Endothelial cell (in vitro differentiated cells): ENCODE data around the gene MAN1A1. TPM values are rescaled to one million over a fixed set of nuclear protein-coding genes. Genes with fewer than 3 reads are reported as not detected.

Experiments
- DNase-seq: peaks from one replicate; pipeline ENCODE4 v3.0.0; 2021; ENCODE audit warnings: low spot score
- H3K27ac Mint-ChIP-seq: one replicate; pipeline ENCODE4 v1.8.0; 2021; ENCODE audit warnings: mixed read lengths, inconsistent platforms; ENCODE audit not compliant: unreplicated experiment
- H3K27me3 Mint-ChIP-seq: one replicate; pipeline ENCODE4 v1.8.0; 2021; ENCODE audit warnings: mild to moderate bottlenecking, moderate library complexity, mixed read lengths, inconsistent platforms; ENCODE audit not compliant: unreplicated experiment
- H3K36me3 Mint-ChIP-seq: one replicate; pipeline ENCODE4 v1.8.0; 2021; ENCODE audit warnings: mild to moderate bottlenecking, low read depth, mixed read lengths, inconsistent platforms; ENCODE audit not compliant: unreplicated experiment
- H3K4me1 Mint-ChIP-seq: one replicate; pipeline ENCODE4 v1.8.0; 2021; ENCODE audit warnings: mild to moderate bottlenecking, mixed read lengths, inconsistent platforms; ENCODE audit not compliant: unreplicated experiment
- H3K4me3 Mint-ChIP-seq: one replicate; pipeline ENCODE4 v1.8.0; 2021; ENCODE audit warnings: mild to moderate bottlenecking, mixed read lengths, inconsistent platforms; ENCODE audit not compliant: unreplicated experiment
- H3K9me3 Mint-ChIP-seq: one replicate; pipeline ENCODE4 v1.8.0; 2021; ENCODE audit warnings: mixed read lengths, inconsistent platforms; ENCODE audit not compliant: unreplicated experiment
- total RNA-seq: library from RNA; stranded (reverse); fragmentation: NEBNext Ultra II Directional; extraction: Animal tissue kit (Norgen Biotek cat#: 25700); gene quantifications from one replicate; pipeline ENCODE4 v1.2.1, GENCODE V29; 2021; ENCODE audit not compliant: unreplicated experiment
- TF ChIP-seq, protein P1 (sequence below): fragments of 200-600 bp; sonication (generic); IDR thresholded peaks from one replicate; pipeline ENCODE4 v1.5.0; 2021; ENCODE audit warnings: antibody characterized with exemption; ENCODE audit not compliant: unreplicated experiment

MAN1A1 gene
- total RNA-seq, 1 donor from 2014 or later = 34.4 TPM

GRCh38 chr6:119255492-119255891 is 94.1 kb downstream of the MAN1A1 start:
- Mint-ChIP-seq H3K27ac (no peak overlapping the region), H3K9me3 (no peaks in the 10 kb centered on the region), H3K4me1 (peaks cover 46% of the 10 kb centered on the region), H3K36me3 (peaks cover 7% of the 10 kb centered on the region), H3K27me3 (no peaks in the 10 kb centered on the region), H3K4me3 (no peak overlapping the region)
- DNase-seq = no peak
- TF ChIP-seq, protein P1, sequence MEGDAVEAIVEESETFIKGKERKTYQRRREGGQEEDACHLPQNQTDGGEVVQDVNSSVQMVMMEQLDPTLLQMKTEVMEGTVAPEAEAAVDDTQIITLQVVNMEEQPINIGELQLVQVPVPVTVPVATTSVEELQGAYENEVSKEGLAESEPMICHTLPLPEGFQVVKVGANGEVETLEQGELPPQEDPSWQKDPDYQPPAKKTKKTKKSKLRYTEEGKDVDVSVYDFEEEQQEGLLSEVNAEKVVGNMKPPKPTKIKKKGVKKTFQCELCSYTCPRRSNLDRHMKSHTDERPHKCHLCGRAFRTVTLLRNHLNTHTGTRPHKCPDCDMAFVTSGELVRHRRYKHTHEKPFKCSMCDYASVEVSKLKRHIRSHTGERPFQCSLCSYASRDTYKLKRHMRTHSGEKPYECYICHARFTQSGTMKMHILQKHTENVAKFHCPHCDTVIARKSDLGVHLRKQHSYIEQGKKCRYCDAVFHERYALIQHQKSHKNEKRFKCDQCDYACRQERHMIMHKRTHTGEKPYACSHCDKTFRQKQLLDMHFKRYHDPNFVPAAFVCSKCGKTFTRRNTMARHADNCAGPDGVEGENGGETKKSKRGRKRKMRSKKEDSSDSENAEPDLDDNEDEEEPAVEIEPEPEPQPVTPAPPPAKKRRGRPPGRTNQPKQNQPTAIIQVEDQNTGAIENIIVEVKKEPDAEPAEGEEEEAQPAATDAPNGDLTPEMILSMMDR = no peak

GRCh38 chr6:119250036-119250435 is 99.5 kb downstream of the MAN1A1 start:
- Mint-ChIP-seq H3K4me1 (peaks cover 19% of the 10 kb centered on the region), H3K9me3 (no peaks in the 10 kb centered on the region)

GRCh38 chr6:119249319-119249718 is 100.2 kb downstream of the MAN1A1 start:
- H3K9me3 Mint-ChIP-seq = no peaks in the 10 kb centered on the region
- H3K36me3 Mint-ChIP-seq = peaks cover 17% of the 10 kb centered on the region
- H3K27ac Mint-ChIP-seq = no peak overlapping the region
- no peaks in the 10 kb centered on the region for H3K27me3 Mint-ChIP-seq
- no peak overlapping the region for H3K4me3 Mint-ChIP-seq
- TF ChIP-seq, protein P1 = no peak
- no peak for DNase-seq
- peaks cover 19% of the 10 kb centered on the region for H3K4me1 Mint-ChIP-seq

More at GRCh38 chr6:119250036-119250435, 99.5 kb downstream of the MAN1A1 start:
- Mint-ChIP-seq H3K36me3 (peaks cover 17% of the 10 kb centered on the region), H3K27ac (no peak overlapping the region), H3K27me3 (no peaks in the 10 kb centered on the region), H3K4me3 (no peak overlapping the region)
- TF ChIP-seq, protein P1 = no peak
- DNase-seq = no peak

DNA sequence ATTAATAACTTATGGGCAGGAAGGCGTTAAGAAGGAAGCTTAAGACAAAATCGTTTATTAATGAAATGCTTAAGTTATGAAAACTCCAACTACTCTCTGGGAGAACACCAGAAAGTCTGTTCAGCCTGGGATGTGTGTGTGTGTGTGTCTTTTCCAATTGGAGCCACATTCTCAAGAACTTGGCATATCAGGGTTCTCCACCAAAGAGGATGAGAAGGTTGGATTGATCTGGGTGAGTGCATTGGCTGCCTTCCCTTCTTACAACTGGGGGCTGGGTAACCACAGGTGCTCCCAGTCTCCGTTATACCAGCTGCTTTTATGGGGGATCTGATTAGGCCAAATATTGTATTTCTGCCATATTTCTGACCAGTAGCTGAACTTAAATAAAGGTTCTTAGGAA is 102.1 kb downstream of the MAN1A1 start:
- Mint-ChIP-seq H3K27me3 (no peaks in the 10 kb centered on the region), H3K9me3 (no peaks in the 10 kb centered on the region), H3K27ac (no peak overlapping the region)

DNA sequence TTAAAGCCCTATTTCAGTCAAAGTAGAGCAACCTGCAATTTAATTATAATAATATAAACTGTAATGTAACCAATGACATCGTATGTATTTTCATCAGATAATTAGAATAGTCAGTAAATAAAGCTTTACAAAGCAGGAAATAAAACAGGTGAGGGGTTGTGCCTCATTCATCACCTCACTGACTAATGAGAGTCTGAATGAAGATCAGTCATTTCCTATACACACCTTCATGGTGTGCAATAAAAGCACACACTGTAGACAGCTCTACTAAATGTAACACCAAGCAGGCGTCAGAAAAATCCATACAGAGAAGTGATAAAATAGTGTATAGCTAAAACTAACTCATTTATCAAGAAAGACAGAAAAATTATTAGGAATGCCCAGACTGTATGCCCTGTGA is 105.9 kb downstream of the MAN1A1 start:
- no peak overlapping the region for H3K27ac Mint-ChIP-seq
- H3K27me3 Mint-ChIP-seq = no peaks in the 10 kb centered on the region
- H3K9me3 Mint-ChIP-seq = no peaks in the 10 kb centered on the region
- H3K4me1 Mint-ChIP-seq = peaks cover 17% of the 10 kb centered on the region
- DNase-seq = no peak
- peaks cover 8% of the 10 kb centered on the region for H3K36me3 Mint-ChIP-seq
- H3K4me3 Mint-ChIP-seq = no peak overlapping the region
- TF ChIP-seq, protein P1 = no peak

More for the DNA sequence above, 102.1 kb downstream of the MAN1A1 start:
- TF ChIP-seq, protein P1 = no peak
- Mint-ChIP-seq H3K4me3 (peak overlapping the region; percentile 40), H3K4me1 (peaks cover 19% of the 10 kb centered on the region), H3K36me3 (peaks cover 17% of the 10 kb centered on the region)
- DNase-seq = no peak
